Colonic mucosa (tissue), 4 donors: ENCODE results near the gene DNAJB7. TPM values are rescaled to one million over a fixed set of nuclear protein-coding genes. Genes with fewer than 3 reads are reported as not detected.

Source experiments
- DNase-seq: peaks from one replicate; pipeline ENCODE4 v3.0.0-alpha.2; 2020
- H3K27ac ChIP-seq: fragments of 200-600 bp; one replicate; pipeline ENCODE4 v1.8.0; 2021
- H3K27me3 ChIP-seq: fragments of 200-600 bp; one replicate; pipeline ENCODE4 v1.8.0; 2021
- H3K36me3 ChIP-seq: fragments of 200-600 bp; one replicate; pipeline ENCODE4 v1.8.0; 2021
- H3K4me1 ChIP-seq: fragments of 200-600 bp; one replicate; pipeline ENCODE4 v1.8.0; 2021; ENCODE audit warnings: mild to moderate bottlenecking
- H3K4me3 ChIP-seq: fragments of 200-600 bp; one replicate; pipeline ENCODE4 v1.8.0; 2021
- H3K9ac ChIP-seq, 2 donors: one replicate each; pipeline ENCODE4 v1.7.0; 2013; ENCODE audit warnings: control low read depth in 2 of 2, low read depth in 2 of 2, low read length in 2 of 2
- H3K9me3 ChIP-seq: fragments of 200-600 bp; one replicate; pipeline ENCODE4 v1.8.0; 2021
- intact Hi-C: fragments of 100-400 bp; cut with DNase I; formaldehyde crosslinking; loops from one replicate; pipeline ENCODE4 v1.14.1; 2022
- total RNA-seq, 2 donors: library from RNA; stranded (reverse); fragmentation: NEBNext Ultra II Directional in 1 of 2; extraction: Animal tissue kit (Norgen Biotek cat#: 25700) in 1 of 2; gene quantifications; one replicate each; pipeline ENCODE4 v1.2.1, GENCODE V29; 2021
- TF ChIP-seq, protein P1 (sequence below): fragments of 200-600 bp; IDR thresholded peaks from one replicate; pipeline ENCODE4 v1.8.0; 2022; ENCODE audit warnings: antibody characterized with exemption, mild to moderate bottlenecking
- donor health status: healthy.
- donor health status: DM: no; HTN: no; CAD: no.
- donor health status: DM: no; HTN: no; CAD: no.

Gene DNAJB7
- total RNA-seq, 2 donors from 2014 or later: 0.12 to 0.16 TPM

DNA sequence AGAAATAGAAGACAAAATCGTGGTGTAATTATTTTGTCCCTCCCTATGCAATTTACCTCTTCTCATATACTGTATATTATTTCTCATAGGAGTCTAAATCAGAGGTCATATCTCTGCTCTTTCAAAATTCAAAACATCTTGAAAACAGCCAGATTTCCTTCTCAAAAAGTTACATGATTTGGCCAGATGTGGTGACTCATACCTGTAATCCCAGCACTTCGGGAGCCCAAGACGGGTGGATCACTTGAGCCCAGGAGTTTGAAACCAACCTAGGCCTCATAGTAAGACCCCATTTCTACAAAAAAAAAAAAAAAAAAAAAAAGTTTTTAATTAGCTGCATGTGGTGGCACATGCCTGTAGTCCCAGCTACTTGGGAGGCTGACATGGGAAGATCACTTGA is 29.0 kb upstream of the DNAJB7 start:
- Histone ChIP-seq H3K4me1 (no peaks in the 10 kb centered on the region), H3K9ac (no peak overlapping the region), H3K36me3 (no peaks in the 10 kb centered on the region), H3K9me3 (no peaks in the 10 kb centered on the region), H3K27me3 (no peaks in the 10 kb centered on the region), H3K27ac (no peak overlapping the region), H3K4me3 (no peak overlapping the region)
- intact Hi-C loops: loop anchor here (10.0 kb wide), 2 partner anchors 206 to 456 kb away; no protein-coding TSS in a partner anchor
- DNase-seq: no peak
- TF ChIP-seq, protein P1, sequence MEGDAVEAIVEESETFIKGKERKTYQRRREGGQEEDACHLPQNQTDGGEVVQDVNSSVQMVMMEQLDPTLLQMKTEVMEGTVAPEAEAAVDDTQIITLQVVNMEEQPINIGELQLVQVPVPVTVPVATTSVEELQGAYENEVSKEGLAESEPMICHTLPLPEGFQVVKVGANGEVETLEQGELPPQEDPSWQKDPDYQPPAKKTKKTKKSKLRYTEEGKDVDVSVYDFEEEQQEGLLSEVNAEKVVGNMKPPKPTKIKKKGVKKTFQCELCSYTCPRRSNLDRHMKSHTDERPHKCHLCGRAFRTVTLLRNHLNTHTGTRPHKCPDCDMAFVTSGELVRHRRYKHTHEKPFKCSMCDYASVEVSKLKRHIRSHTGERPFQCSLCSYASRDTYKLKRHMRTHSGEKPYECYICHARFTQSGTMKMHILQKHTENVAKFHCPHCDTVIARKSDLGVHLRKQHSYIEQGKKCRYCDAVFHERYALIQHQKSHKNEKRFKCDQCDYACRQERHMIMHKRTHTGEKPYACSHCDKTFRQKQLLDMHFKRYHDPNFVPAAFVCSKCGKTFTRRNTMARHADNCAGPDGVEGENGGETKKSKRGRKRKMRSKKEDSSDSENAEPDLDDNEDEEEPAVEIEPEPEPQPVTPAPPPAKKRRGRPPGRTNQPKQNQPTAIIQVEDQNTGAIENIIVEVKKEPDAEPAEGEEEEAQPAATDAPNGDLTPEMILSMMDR: no peak

DNA sequence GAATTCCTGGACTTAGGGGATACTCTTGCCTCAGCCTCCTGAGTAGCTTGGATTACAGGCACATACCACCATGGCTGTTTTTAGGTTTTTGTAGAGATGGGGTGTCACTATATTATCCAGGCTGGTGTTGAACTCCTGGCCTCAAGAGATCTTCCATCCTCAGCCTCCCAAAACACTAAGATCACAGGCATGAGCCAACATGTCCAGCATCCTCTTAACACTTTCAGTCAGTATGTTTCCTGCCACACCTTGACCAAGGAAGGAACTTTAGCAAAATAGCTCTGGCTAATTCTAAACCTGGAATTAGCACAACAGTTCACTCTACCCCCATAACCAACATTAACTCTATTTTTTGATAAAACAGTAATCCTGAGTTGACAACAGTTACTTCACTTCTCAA is 27.2 kb upstream of the DNAJB7 start:
- intact Hi-C loops: no loop called here
- no peak overlapping the region for H3K4me3 ChIP-seq

DNA sequence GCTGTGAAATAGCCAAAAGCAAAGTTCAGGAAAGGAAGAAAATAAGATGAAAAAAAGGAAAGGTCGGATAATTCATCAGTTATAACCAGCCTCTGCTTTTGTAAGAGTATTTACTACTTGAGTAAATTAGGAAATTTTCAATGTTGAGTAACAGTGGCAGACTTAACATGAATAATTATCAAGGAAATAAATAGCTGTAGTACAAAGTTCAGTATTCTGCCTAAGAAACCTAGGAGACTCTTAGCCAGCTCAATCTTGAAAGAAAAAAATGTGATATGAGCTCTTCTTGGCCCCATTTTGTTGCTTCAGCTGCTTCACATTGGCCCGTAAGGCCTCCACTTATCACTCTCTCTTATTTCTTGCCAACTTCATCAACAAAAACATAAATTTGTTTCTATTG is 17.0 kb upstream of the DNAJB7 start:
- no peak overlapping the region for H3K4me3 ChIP-seq
- no peaks in the 10 kb centered on the region for H3K9me3 ChIP-seq
- intact Hi-C loops: no loop called here
- TF ChIP-seq, protein P1: no peak
- no peaks in the 10 kb centered on the region for H3K27me3 ChIP-seq
- H3K4me1 ChIP-seq: no peaks in the 10 kb centered on the region
- DNase-seq: no peak
- H3K9ac ChIP-seq: no peak overlapping the region
- H3K27ac ChIP-seq: no peak overlapping the region
- H3K36me3 ChIP-seq: no peaks in the 10 kb centered on the region

More for the DNA sequence above, 27.2 kb upstream of the DNAJB7 start:
- Histone ChIP-seq H3K27me3 (no peaks in the 10 kb centered on the region), H3K9ac (no peak overlapping the region), H3K27ac (no peak overlapping the region), H3K4me1 (no peaks in the 10 kb centered on the region), H3K9me3 (no peaks in the 10 kb centered on the region), H3K36me3 (no peaks in the 10 kb centered on the region)
- TF ChIP-seq, protein P1: no peak
- DNase-seq: no peak

DNA sequence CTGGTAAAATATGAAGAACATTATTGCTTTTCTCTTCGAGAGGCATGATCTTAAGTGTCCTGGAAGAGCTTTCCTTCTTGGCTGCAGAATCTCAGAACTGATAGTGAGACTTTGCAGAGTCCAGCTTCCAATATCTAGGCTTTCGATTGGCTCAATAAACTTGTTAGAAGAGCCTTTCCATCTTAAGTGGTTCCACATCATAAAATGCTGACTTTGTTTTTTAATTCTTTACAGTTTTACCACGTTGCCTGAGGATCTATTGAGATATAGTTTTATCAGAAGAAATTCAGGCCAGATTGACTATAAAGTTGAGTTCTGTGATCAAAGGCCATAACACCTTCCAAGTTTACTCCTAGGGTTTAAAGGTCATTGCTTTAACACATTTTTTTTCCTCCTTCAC is 15.6 kb upstream of the DNAJB7 start:
- Histone ChIP-seq H3K27me3 (no peaks in the 10 kb centered on the region), H3K36me3 (no peaks in the 10 kb centered on the region), H3K27ac (peak overlapping the region; percentile 61), H3K4me3 (peak overlapping the region; percentile 2), H3K9ac (no peak overlapping the region), H3K9me3 (no peaks in the 10 kb centered on the region), H3K4me1 (no peaks in the 10 kb centered on the region)
- TF ChIP-seq, protein P1: no peak
- no peak for DNase-seq
- intact Hi-C loops: no loop called here

DNA sequence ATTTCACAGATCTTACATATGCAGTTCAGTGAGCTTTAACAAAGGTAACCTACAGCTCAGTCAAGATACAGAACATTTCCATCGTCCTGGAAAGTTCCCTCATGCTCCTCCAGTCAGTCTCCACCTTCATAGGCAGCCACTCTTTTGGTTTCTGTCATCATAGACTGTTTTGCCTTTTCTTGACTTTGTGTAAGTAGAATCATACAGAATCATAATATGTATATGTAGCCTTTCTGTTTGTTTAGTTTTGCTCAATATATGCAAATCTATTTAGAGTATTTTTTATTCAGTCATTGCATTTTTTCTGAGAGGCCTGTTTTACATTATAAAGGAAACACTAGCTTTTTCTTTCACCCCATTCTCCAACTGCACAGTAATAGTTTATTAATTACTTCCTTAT is 15.0 kb upstream of the DNAJB7 start:
- DNase-seq: no peak
- Histone ChIP-seq H3K4me3 (peak overlapping the region; percentile 2), H3K4me1 (no peaks in the 10 kb centered on the region), H3K27ac (peak overlapping the region; percentile 61), H3K36me3 (no peaks in the 10 kb centered on the region), H3K27me3 (no peaks in the 10 kb centered on the region), H3K9me3 (no peaks in the 10 kb centered on the region), H3K9ac (no peak overlapping the region)
- intact Hi-C loops: no loop called here
- TF ChIP-seq, protein P1: no peak
